ENCODE data around the gene CTRB1.
"Not testable (repeated sequence)": the region's sequence is repeated elsewhere in the genome, so short reads cannot be mapped to it uniquely, and the experiment has no call there.

Gene CTRB1

GRCh38 chr16:75267631-75268264, 49.0 kb downstream of the CTRB1 start:
- no peak for DNase-seq (ENCODE audit: low read depth in 2 of 3, low spot score in 1 of 3)

GRCh38 chr16:75269358-75269757, 50.6 kb downstream of the CTRB1 start:
- not testable (repeated sequence) for DNase-seq (ENCODE audit: low read depth in 2 of 3, low spot score in 1 of 3)

GRCh38 chr16:75271441-75272096, 52.8 kb downstream of the CTRB1 start:
- no peak for DNase-seq (ENCODE audit: low read depth in 2 of 3, low spot score in 1 of 3)

GRCh38 chr16:75272097-75272551, 53.3 kb downstream of the CTRB1 start:
- DNase-seq (ENCODE audit: low read depth in 2 of 3, low spot score in 1 of 3) = no peak

GRCh38 chr16:75272629-75273028, 53.8 kb downstream of the CTRB1 start:
- DNase-seq (ENCODE audit: low read depth in 2 of 3, low spot score in 1 of 3) = not testable (repeated sequence)

- no peak for DNase-seq (ENCODE audit: low read depth in 2 of 3, low spot score in 1 of 3)
Measured at GRCh38 chr16:75273054-75273925, 54.5 kb downstream of the CTRB1 start.

Data from stimulated activated CD4-positive, alpha-beta T cell treated with anti-CD3 and anti-CD28 coated beads, Interleukin-12 subunit alpha, Interleukin-12 subunit beta, amount 100 ng/mL, for 48 hours (primary cell).